Uterus (tissue), 4 donors: ENCODE measurements around the gene FBLN1. TPM values are rescaled to one million over a fixed set of nuclear protein-coding genes. Genes with fewer than 3 reads are reported as not detected.
A peak's percentile ranks its signal among the peaks of the same experiment; 100 is the strongest.

Source experiments
- DNase-seq, 2 donors: peaks; one replicate each; pipeline ENCODE4 v3.0.0-alpha.2; 2019 to 2020
- H3K27ac ChIP-seq, 2 donors: fragments of 200-600 bp; sonication (generic); 1 replicate in 1 of 2; 2 replicates in 1 of 2; pipeline ENCODE4 v1.5.1; 2016 to 2018
- H3K27me3 ChIP-seq, 2 donors: fragments of 200-600 bp; sonication (generic); one replicate each; pipeline ENCODE4 v1.5.1; 2018 to 2019; ENCODE audit warnings: control low read depth in 1 of 2
- H3K36me3 ChIP-seq, 2 donors: fragments of 200-600 bp; sonication (generic); one replicate each; pipeline ENCODE4 v1.5.1; 2019; ENCODE audit warnings: control low read depth in 1 of 2
- H3K4me1 ChIP-seq, 2 donors: fragments of 200-600 bp; sonication (generic); one replicate each; pipeline ENCODE4 v1.5.1; 2018 to 2019; ENCODE audit warnings: control low read depth in 1 of 2
- H3K4me3 ChIP-seq, 2 donors: fragments of 200-600 bp; sonication (generic); 1 replicate in 1 of 2; 2 replicates in 1 of 2; pipeline ENCODE4 v1.5.1; 2018 to 2019; ENCODE audit warnings: mild to moderate bottlenecking in 1 of 2
- H3K9me3 ChIP-seq, 2 donors: fragments of 200-600 bp; sonication (generic); one replicate each; pipeline ENCODE4 v1.5.1; 2019; ENCODE audit warnings: control low read depth in 1 of 2
- POLR2A ChIP-seq, 2 donors: fragments of 450-650 bp; IDR thresholded peaks; one replicate each; pipeline ENCODE4 v1.6.1; 2016; ENCODE audit warnings: antibody characterized with exemption in 2 of 2, mild to moderate bottlenecking in 1 of 2, moderate library complexity in 1 of 2
- intact Hi-C: fragments of 100-400 bp; cut with DNase I; formaldehyde crosslinking; loops from one replicate; pipeline ENCODE4 v1.15.1; 2023; ENCODE audit warnings: low total_unique reads
- total RNA-seq, 4 donors: library from RNA; depleted of rRNA in 3 of 4; stranded (reverse); fragments of >200 nt in 3 of 4; gene quantifications; one replicate each; pipeline versions ENCODE4 v1.1.0 to v1.2.4, GENCODE V29; 2014 to 2023
- TF ChIP-seq, protein P1 (sequence below), 4 experiments: fragments of 200-600 bp in 2 of 4; fragments of 450-650 bp in 2 of 4; sonication (generic) in 2 of 4; IDR thresholded peaks; one replicate each; pipeline ENCODE4 v1.5.1; 2016 to 2019; ENCODE audit warnings: antibody characterized with exemption in 4 of 4, mild to moderate bottlenecking in 2 of 4, moderate library complexity in 1 of 4
- donor health status: DM: yes; HTN: yes; CAD: no.

FBLN1 gene
- total RNA-seq, 4 donors from 2014 or later, result 388 to 644 (median 479) TPM

- no peak for TF ChIP-seq POLR2A (IDR thresholded peaks at IDR 0.05)
- TF ChIP-seq, protein P1, sequence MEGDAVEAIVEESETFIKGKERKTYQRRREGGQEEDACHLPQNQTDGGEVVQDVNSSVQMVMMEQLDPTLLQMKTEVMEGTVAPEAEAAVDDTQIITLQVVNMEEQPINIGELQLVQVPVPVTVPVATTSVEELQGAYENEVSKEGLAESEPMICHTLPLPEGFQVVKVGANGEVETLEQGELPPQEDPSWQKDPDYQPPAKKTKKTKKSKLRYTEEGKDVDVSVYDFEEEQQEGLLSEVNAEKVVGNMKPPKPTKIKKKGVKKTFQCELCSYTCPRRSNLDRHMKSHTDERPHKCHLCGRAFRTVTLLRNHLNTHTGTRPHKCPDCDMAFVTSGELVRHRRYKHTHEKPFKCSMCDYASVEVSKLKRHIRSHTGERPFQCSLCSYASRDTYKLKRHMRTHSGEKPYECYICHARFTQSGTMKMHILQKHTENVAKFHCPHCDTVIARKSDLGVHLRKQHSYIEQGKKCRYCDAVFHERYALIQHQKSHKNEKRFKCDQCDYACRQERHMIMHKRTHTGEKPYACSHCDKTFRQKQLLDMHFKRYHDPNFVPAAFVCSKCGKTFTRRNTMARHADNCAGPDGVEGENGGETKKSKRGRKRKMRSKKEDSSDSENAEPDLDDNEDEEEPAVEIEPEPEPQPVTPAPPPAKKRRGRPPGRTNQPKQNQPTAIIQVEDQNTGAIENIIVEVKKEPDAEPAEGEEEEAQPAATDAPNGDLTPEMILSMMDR (IDR thresholded peaks at IDR 0.05), result no peak
- Histone ChIP-seq H3K27ac (peak overlapping the region in 1 of 2 donors; percentile 58), H3K4me1 (no peaks in the 10 kb centered on the region), H3K36me3 (no peaks in the 10 kb centered on the region), H3K27me3 (no peaks in the 10 kb centered on the region), H3K4me3 (no peak overlapping the region), H3K9me3 (no peaks in the 10 kb centered on the region)
- DNase-seq, result no peak
- intact Hi-C loops, result no loop called here
Observed at GRCh38 chr22:45522462-45522861, 19.8 kb downstream of the FBLN1 start.

DNA sequence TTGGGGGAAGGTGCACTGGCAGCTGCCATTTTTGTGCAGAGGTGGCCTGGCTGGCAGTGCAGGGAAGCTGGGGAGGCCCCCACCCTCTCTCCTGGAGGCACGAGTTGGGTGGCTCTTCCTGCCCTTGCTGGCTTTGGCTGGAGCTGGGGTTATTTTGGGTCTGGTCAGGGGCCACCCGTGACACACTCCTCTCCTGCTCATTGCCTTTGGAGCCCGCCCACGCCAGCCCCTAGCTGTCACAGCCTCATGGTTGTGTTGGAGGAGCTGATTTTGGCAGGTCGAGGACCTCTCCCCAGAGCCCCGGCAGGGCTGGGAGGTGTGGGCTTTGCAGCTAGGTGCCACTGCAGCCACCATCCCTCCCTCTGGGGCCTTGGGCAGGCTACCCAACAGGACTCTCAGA is 21.5 kb downstream of the FBLN1 start:
- no peak for DNase-seq
- no peak for TF ChIP-seq POLR2A (IDR thresholded peaks at IDR 0.05)
- TF ChIP-seq, protein P1 (IDR thresholded peaks at IDR 0.05), result no peak
- H3K4me1 ChIP-seq, result no peaks in the 10 kb centered on the region
- intact Hi-C loops, result no loop called here
- no peaks in the 10 kb centered on the region for H3K36me3 ChIP-seq
- H3K9me3 ChIP-seq, result no peaks in the 10 kb centered on the region
- peak overlapping the region; percentile 30 to 72 for H3K27ac ChIP-seq
- no peaks in the 10 kb centered on the region for H3K27me3 ChIP-seq
- H3K4me3 ChIP-seq, result no peak overlapping the region

- no peak for DNase-seq
- H3K4me3 ChIP-seq, result no peak overlapping the region
- no peaks in the 10 kb centered on the region for H3K4me1 ChIP-seq
- TF ChIP-seq, protein P1 (IDR thresholded peaks at IDR 0.05), result no peak
- TF ChIP-seq POLR2A (IDR thresholded peaks at IDR 0.05), result no peak
- intact Hi-C loops, result no loop called here
- no peaks in the 10 kb centered on the region for H3K36me3 ChIP-seq
- H3K27me3 ChIP-seq, result no peaks in the 10 kb centered on the region
- H3K9me3 ChIP-seq, result no peaks in the 10 kb centered on the region
- H3K27ac ChIP-seq, result peak overlapping the region; percentile 72 to 79
Observed at GRCh38 chr22:45524966-45525365, 22.3 kb downstream of the FBLN1 start.

DNA sequence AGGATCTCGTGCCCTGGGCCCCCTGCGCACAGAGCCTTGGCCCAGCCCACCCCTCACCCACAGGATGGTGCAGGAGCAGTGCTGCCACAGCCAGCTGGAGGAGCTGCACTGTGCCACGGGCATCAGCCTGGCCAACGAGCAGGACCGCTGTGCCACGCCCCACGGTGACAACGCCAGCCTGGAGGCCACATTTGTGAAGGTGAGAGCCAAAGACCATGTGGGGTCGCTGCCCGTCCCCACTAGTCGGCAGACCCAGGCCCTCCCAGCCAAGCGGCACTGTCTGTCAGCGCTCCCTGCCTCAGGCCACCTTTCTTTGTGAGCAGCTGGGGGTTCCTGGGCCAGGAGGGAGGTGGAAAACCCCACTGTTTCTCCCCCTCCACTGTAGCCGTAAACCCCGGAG is 22.8 kb downstream of the FBLN1 start:
- no peak overlapping the region for H3K4me3 ChIP-seq
- H3K4me1 ChIP-seq, result no peaks in the 10 kb centered on the region
- no peak for TF ChIP-seq POLR2A (IDR thresholded peaks at IDR 0.05)
- TF ChIP-seq, protein P1 (IDR thresholded peaks at IDR 0.05), result no peak
- no peak for DNase-seq
- peak overlapping the region; percentile 72 to 79 for H3K27ac ChIP-seq
- no peaks in the 10 kb centered on the region for H3K36me3 ChIP-seq
- H3K27me3 ChIP-seq, result no peaks in the 10 kb centered on the region
- intact Hi-C loops, result no loop called here
- no peaks in the 10 kb centered on the region for H3K9me3 ChIP-seq

DNA sequence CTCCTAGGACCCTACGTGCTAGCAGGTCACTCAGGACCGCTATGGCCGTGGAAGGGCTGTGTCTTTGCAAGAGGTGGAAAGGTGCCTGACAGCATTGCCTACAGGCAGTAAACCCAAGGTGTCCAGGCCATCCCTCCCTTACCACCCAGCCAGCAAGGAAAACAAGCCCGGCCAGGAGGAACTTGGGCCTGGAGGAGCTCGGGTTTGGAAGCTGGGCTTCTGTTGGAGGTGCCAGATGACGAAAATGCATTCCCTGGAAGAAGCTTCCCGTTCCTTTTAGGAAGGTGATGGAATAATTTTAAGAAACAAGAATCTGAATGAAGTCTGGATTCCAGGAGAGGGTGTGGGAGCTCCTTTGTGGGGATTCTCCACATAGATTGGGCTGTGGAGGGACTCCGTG is 23.6 kb downstream of the FBLN1 start:
- TF ChIP-seq POLR2A (IDR thresholded peaks at IDR 0.05), result no peak
- TF ChIP-seq, protein P1 (IDR thresholded peaks at IDR 0.05), result no peak
- DNase-seq, result peak in 1 of 2 donors; percentile 48
- Histone ChIP-seq H3K27me3 (no peaks in the 10 kb centered on the region), H3K36me3 (no peaks in the 10 kb centered on the region), H3K4me1 (no peaks in the 10 kb centered on the region), H3K27ac (peak overlapping the region; percentile 72 to 79), H3K9me3 (no peaks in the 10 kb centered on the region), H3K4me3 (no peak overlapping the region)
- intact Hi-C loops, result no loop called here
